ENCODE measurements around the gene GOLT1A. TPM values are rescaled to one million over a fixed set of nuclear protein-coding genes. Genes with fewer than 3 reads are reported as not detected.

Gene GOLT1A
- total RNA-seq, 1 donor from 2014 or later = 1.8 TPM

DNA sequence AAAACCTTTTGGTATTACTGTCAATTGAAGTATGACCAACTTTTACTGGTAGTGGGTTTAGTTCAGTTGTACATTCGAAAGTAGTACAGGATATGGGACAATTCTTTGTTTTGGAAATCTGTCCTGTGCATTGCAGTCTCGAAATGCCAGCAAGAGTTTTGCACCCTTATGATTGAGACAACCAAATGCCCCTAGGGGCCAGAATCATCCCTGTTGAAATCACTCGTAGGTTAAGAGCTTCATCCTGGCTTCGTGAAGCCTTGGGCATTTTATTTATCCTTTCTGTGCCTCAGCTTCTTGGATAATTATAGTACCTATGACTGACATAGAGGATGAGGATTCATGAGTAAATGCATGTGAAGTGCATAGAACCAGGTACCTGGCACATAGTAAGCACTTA is 2.4 kb upstream of the GOLT1A start:
- no peak for FAIRE-seq
- TF ChIP-seq, protein P1, sequence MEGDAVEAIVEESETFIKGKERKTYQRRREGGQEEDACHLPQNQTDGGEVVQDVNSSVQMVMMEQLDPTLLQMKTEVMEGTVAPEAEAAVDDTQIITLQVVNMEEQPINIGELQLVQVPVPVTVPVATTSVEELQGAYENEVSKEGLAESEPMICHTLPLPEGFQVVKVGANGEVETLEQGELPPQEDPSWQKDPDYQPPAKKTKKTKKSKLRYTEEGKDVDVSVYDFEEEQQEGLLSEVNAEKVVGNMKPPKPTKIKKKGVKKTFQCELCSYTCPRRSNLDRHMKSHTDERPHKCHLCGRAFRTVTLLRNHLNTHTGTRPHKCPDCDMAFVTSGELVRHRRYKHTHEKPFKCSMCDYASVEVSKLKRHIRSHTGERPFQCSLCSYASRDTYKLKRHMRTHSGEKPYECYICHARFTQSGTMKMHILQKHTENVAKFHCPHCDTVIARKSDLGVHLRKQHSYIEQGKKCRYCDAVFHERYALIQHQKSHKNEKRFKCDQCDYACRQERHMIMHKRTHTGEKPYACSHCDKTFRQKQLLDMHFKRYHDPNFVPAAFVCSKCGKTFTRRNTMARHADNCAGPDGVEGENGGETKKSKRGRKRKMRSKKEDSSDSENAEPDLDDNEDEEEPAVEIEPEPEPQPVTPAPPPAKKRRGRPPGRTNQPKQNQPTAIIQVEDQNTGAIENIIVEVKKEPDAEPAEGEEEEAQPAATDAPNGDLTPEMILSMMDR (IDR thresholded peaks at IDR 0.05; ENCODE audit: insufficient read depth, low read length, severe bottlenecking) = no peak
- no peaks in the 10 kb centered on the region for H3K27me3 ChIP-seq (ENCODE audit: control insufficient read depth, insufficient read depth, low read length)
- no peak for DNase-seq (ENCODE audit: low read depth)
- H3K4me3 ChIP-seq (ENCODE audit: low read depth, low read length) = no peak overlapping the region
- H3K36me3 ChIP-seq (ENCODE audit: control insufficient read depth, insufficient read depth, low read length) = no peaks in the 10 kb centered on the region

DNA sequence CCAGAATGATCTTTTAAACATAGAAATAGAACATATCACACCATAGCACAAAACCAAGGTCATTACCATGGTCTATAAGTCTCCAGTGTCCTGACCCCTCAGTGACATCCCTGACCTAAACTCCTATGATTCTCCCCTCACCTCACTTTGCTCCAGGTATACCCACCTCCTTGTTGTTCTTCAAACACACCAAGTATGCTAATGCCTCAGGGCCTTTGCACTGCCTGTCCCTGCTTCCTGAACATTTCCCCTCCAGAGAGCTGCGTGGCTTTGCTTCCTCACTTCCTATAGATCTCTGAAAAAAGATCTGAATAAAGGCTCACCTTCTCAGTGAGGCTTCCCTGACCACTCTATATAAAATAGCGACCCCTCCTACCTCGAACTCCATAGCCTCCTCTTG is 1.1 kb downstream of the GOLT1A start:
- Histone ChIP-seq H3K27me3 (ENCODE audit: control insufficient read depth, insufficient read depth, low read length) (no peaks in the 10 kb centered on the region), H3K36me3 (ENCODE audit: control insufficient read depth, insufficient read depth, low read length) (no peaks in the 10 kb centered on the region), H3K4me3 (ENCODE audit: low read depth, low read length) (no peak overlapping the region)
- FAIRE-seq (no peak), DNase-seq (ENCODE audit: low read depth) (no peak)
- TF ChIP-seq, protein P1 (IDR thresholded peaks at IDR 0.05; ENCODE audit: insufficient read depth, low read length, severe bottlenecking) = no peak

- FAIRE-seq (no peak), DNase-seq (ENCODE audit: low read depth) (no peak)
- Histone ChIP-seq H3K27me3 (ENCODE audit: control insufficient read depth, insufficient read depth, low read length) (no peaks in the 10 kb centered on the region), H3K36me3 (ENCODE audit: control insufficient read depth, insufficient read depth, low read length) (no peaks in the 10 kb centered on the region), H3K4me3 (ENCODE audit: low read depth, low read length) (no peak overlapping the region)
- TF ChIP-seq, protein P1 (IDR thresholded peaks at IDR 0.05; ENCODE audit: insufficient read depth, low read length, severe bottlenecking) = no peak
These were observed 2.7 kb downstream of the GOLT1A start for GRCh38 chr1:204211046-204211445.

GRCh38 chr1:204207136-204207616 is 6.6 kb downstream of the GOLT1A start:
- H3K36me3 ChIP-seq (ENCODE audit: control insufficient read depth, insufficient read depth, low read length) = no peaks in the 10 kb centered on the region
- H3K27me3 ChIP-seq (ENCODE audit: control insufficient read depth, insufficient read depth, low read length) = no peaks in the 10 kb centered on the region
- DNase-seq (ENCODE audit: low read depth) (no peak), FAIRE-seq (no peak)
- no peak overlapping the region for H3K4me3 ChIP-seq (ENCODE audit: low read depth, low read length)
- TF ChIP-seq, protein P1 (IDR thresholded peaks at IDR 0.05; ENCODE audit: insufficient read depth, low read length, severe bottlenecking) = peak; percentile 93

DNA sequence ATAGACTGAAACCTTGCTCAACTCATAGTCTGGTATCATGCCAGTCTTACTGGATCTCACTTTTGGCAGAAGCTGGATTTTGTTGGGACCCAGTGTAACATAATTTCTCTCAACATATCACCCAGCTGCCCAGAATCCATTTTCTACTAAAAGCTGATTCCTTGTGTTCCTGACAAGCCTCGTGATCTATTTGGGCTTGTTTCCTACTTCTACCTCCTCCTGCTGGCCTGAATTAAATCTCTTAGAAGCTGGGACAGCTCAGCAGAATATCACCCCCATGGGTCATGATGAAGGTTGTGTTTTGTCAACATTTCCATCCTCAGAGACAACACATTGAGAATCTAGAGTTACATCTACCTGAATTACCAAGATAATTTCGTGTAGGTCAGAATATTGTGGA is 7.7 kb downstream of the GOLT1A start:
- no peaks in the 10 kb centered on the region for H3K27me3 ChIP-seq (ENCODE audit: control insufficient read depth, insufficient read depth, low read length)
- no peak overlapping the region for H3K4me3 ChIP-seq (ENCODE audit: low read depth, low read length)
- no peak for DNase-seq (ENCODE audit: low read depth)
- FAIRE-seq = no peak
- TF ChIP-seq, protein P1 (IDR thresholded peaks at IDR 0.05; ENCODE audit: insufficient read depth, low read length, severe bottlenecking) = peak; percentile 3
- H3K36me3 ChIP-seq (ENCODE audit: control insufficient read depth, insufficient read depth, low read length) = no peaks in the 10 kb centered on the region

- TF ChIP-seq, protein P1 (IDR thresholded peaks at IDR 0.05; ENCODE audit: insufficient read depth, low read length, severe bottlenecking) = no peak
- Histone ChIP-seq H3K4me3 (ENCODE audit: low read depth, low read length) (no peak overlapping the region), H3K36me3 (ENCODE audit: control insufficient read depth, insufficient read depth, low read length) (no peaks in the 10 kb centered on the region), H3K27me3 (ENCODE audit: control insufficient read depth, insufficient read depth, low read length) (no peaks in the 10 kb centered on the region)
- FAIRE-seq (no peak), DNase-seq (ENCODE audit: low read depth) (no peak)
These were observed 8.3 kb downstream of the GOLT1A start for GRCh38 chr1:204205486-204205885.
